ENCODE measurements around the gene PLCB1.
A peak's percentile ranks its signal among the peaks of the same experiment; 100 is the strongest.

PLCB1 gene

DNA sequence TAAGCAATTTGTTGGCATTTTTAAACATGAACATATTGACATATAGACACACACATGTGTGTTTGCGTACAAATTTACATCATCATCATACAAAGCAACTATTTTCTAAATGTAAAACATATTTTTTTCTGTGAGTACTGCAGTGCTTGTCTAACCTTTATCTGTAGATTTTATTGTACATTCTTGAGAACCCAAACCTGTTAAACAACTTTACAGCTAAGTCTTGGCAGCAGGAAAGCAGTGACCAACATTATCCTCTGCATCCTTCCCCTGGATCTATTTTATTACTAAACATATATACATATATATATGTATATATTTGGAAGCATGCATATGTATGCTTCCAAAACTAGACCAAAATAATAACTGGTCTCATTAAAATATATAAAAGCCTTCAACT is 10.4 kb upstream of the PLCB1 start:
- no peaks in the 10 kb centered on the region for H3K36me3 Mint-ChIP-seq (ENCODE audit: low read depth)
- H3K27me3 Mint-ChIP-seq, result peaks cover 4% of the 10 kb centered on the region
- H3K4me1 Mint-ChIP-seq (ENCODE audit: low read depth), result peaks cover 8% of the 10 kb centered on the region
- H3K4me3 Mint-ChIP-seq, result no peak overlapping the region
- no peak overlapping the region for H3K27ac Mint-ChIP-seq
- no peaks in the 10 kb centered on the region for H3K9me3 Mint-ChIP-seq

DNA sequence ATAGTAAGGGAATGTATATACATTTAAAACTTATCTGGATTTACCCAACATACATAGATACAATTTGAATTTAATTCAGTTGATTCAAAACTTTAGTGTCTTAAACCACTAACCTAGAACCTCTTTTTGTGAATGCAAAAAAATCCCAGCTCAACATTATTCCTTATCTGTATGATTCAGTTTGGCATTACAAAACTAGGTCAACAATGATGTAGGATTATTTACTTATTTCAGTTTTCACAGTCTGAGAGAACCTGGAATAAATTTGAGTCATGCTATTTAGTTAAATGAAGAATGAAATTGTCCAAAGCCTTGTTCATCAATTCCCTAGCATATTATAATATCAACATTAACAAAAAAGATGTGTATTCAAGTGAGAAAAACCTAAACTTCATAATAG is 7.4 kb upstream of the PLCB1 start:
- Mint-ChIP-seq H3K27ac (no peak overlapping the region), H3K27me3 (peaks cover 8% of the 10 kb centered on the region), H3K4me1 (ENCODE audit: low read depth) (peaks cover 33% of the 10 kb centered on the region), H3K9me3 (no peaks in the 10 kb centered on the region), H3K36me3 (ENCODE audit: low read depth) (no peaks in the 10 kb centered on the region), H3K4me3 (no peak overlapping the region)

- Mint-ChIP-seq H3K9me3 (no peaks in the 10 kb centered on the region), H3K27me3 (peaks cover 16% of the 10 kb centered on the region), H3K4me1 (ENCODE audit: low read depth) (peaks cover 38% of the 10 kb centered on the region)
Observed at GRCh38 chr20:8126181-8126580, 5.9 kb upstream of the PLCB1 start.

DNA sequence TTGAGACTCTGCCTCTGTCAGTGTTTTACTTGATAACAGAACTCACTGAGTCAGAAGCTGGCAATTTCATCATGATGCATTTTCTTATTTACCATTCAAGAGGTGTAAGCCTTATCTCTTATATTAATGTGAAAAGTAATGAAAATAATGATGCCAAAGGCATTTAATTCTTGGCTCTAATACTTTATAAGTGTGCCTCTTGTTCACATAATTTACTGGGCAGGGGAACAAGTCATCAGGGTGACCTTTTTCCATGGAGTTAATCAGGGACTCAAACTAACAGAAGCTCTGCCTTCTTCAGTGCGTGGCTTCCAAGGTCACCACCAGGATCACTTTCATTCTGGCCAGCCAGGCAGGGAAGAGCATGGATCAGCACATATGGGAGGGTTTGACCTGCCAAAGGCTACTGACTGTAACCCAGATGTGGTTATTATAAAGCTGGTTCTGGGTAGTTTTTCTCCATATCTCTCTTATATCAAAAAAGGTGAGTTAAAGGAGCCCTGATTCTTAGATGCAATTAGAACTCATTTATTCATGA is 5.2 kb upstream of the PLCB1 start:
- peak overlapping the region; percentile 58 for H3K27ac Mint-ChIP-seq
- H3K9me3 Mint-ChIP-seq, result no peaks in the 10 kb centered on the region
- H3K27me3 Mint-ChIP-seq, result peaks cover 22% of the 10 kb centered on the region
- peaks cover 43% of the 10 kb centered on the region for H3K4me1 Mint-ChIP-seq (ENCODE audit: low read depth)
- H3K4me3 Mint-ChIP-seq, result peak overlapping the region; percentile 23
- no peaks in the 10 kb centered on the region for H3K36me3 Mint-ChIP-seq (ENCODE audit: low read depth)

More at GRCh38 chr20:8126181-8126580, 5.9 kb upstream of the PLCB1 start:
- Mint-ChIP-seq H3K4me3 (no peak overlapping the region), H3K27ac (no peak overlapping the region), H3K36me3 (ENCODE audit: low read depth) (no peaks in the 10 kb centered on the region)

- Mint-ChIP-seq H3K4me1 (ENCODE audit: low read depth) (peaks cover 43% of the 10 kb centered on the region), H3K9me3 (no peaks in the 10 kb centered on the region), H3K36me3 (ENCODE audit: low read depth) (no peaks in the 10 kb centered on the region), H3K4me3 (peak overlapping the region; percentile 43), H3K27me3 (peaks cover 22% of the 10 kb centered on the region), H3K27ac (peak overlapping the region; percentile 77)
Observed at GRCh38 chr20:8127553-8128255, 4.4 kb upstream of the PLCB1 start.

- Mint-ChIP-seq H3K36me3 (ENCODE audit: low read depth) (no peaks in the 10 kb centered on the region), H3K4me1 (ENCODE audit: low read depth) (peaks cover 51% of the 10 kb centered on the region), H3K27ac (peak overlapping the region; percentile 77), H3K9me3 (no peaks in the 10 kb centered on the region), H3K27me3 (peaks cover 27% of the 10 kb centered on the region), H3K4me3 (peak overlapping the region; percentile 43)
Observed at GRCh38 chr20:8128291-8129060, 3.6 kb upstream of the PLCB1 start.

GRCh38 chr20:8129211-8129976 is 2.7 kb upstream of the PLCB1 start:
- H3K4me1 Mint-ChIP-seq (ENCODE audit: low read depth), result peaks cover 55% of the 10 kb centered on the region
- H3K27me3 Mint-ChIP-seq, result peaks cover 36% of the 10 kb centered on the region
- no peak overlapping the region for H3K4me3 Mint-ChIP-seq
- no peaks in the 10 kb centered on the region for H3K9me3 Mint-ChIP-seq
- no peak overlapping the region for H3K27ac Mint-ChIP-seq
- H3K36me3 Mint-ChIP-seq (ENCODE audit: low read depth), result no peaks in the 10 kb centered on the region

- no peaks in the 10 kb centered on the region for H3K36me3 Mint-ChIP-seq (ENCODE audit: low read depth)
- no peak overlapping the region for H3K27ac Mint-ChIP-seq
- no peaks in the 10 kb centered on the region for H3K9me3 Mint-ChIP-seq
- peak overlapping the region; percentile 67 for H3K4me3 Mint-ChIP-seq
- peaks cover 54% of the 10 kb centered on the region for H3K4me1 Mint-ChIP-seq (ENCODE audit: low read depth)
- H3K27me3 Mint-ChIP-seq, result peaks cover 38% of the 10 kb centered on the region
Observed at GRCh38 chr20:8130840-8131526, 1.1 kb upstream of the PLCB1 start.

DNA sequence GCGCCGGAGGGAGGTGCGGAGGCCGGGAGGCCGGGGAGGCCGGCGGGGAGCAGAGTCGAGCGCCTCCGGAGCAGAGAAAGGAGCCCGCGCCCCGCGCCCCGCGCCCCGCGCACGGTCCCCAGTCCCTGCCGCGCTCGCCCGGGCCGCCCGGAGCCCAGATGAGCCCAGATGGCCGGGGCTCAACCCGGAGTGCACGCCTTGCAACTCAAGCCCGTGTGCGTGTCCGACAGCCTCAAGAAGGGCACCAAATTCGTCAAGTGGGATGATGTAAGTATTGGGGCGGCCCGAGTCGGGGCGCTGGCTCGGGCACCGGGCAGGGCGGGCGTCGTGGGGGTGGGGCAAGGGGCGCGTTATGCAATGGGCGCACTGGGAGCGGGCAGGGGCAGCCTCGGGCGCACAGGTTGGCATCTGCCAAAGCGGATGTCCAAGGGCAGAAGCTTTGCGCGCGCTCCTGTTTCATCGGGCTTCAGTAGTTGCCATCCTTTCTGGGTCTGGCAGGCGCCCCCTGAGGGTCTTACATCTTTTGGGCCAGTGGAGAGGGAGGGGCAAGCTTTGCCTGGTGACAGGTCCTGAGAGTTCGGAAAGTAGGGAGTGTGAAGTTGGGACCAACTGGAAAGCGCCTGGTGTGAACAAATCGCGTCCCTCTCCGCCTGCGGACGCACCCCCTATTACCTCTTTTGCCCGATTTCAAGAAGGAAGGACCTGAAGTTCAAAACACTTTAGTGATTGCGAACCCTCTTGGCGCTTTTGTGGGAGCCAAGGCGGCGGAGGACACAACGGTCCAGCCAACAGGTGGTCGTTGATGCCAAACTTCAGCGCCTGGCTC is 631 bp downstream of the PLCB1 start:
- H3K27me3 Mint-ChIP-seq, result peaks cover 38% of the 10 kb centered on the region
- H3K4me3 Mint-ChIP-seq, result peak overlapping the region; percentile 84
- H3K27ac Mint-ChIP-seq, result peak overlapping the region; percentile 15
- peaks cover 37% of the 10 kb centered on the region for H3K4me1 Mint-ChIP-seq (ENCODE audit: low read depth)
- H3K36me3 Mint-ChIP-seq (ENCODE audit: low read depth), result no peaks in the 10 kb centered on the region
- no peaks in the 10 kb centered on the region for H3K9me3 Mint-ChIP-seq

GRCh38 chr20:8133310-8133768 is 1.3 kb downstream of the PLCB1 start:
- Mint-ChIP-seq H3K27me3 (peaks cover 38% of the 10 kb centered on the region), H3K4me1 (ENCODE audit: low read depth) (peaks cover 31% of the 10 kb centered on the region), H3K4me3 (peak overlapping the region; percentile 84), H3K36me3 (ENCODE audit: low read depth) (no peaks in the 10 kb centered on the region), H3K9me3 (no peaks in the 10 kb centered on the region), H3K27ac (no peak overlapping the region)

GRCh38 chr20:8133851-8134451 is 1.9 kb downstream of the PLCB1 start:
- H3K36me3 Mint-ChIP-seq (ENCODE audit: low read depth), result no peaks in the 10 kb centered on the region
- peak overlapping the region; percentile 84 for H3K4me3 Mint-ChIP-seq
- H3K9me3 Mint-ChIP-seq, result no peaks in the 10 kb centered on the region
- H3K27me3 Mint-ChIP-seq, result peaks cover 38% of the 10 kb centered on the region
- H3K4me1 Mint-ChIP-seq (ENCODE audit: low read depth), result peaks cover 25% of the 10 kb centered on the region
- no peak overlapping the region for H3K27ac Mint-ChIP-seq

DNA sequence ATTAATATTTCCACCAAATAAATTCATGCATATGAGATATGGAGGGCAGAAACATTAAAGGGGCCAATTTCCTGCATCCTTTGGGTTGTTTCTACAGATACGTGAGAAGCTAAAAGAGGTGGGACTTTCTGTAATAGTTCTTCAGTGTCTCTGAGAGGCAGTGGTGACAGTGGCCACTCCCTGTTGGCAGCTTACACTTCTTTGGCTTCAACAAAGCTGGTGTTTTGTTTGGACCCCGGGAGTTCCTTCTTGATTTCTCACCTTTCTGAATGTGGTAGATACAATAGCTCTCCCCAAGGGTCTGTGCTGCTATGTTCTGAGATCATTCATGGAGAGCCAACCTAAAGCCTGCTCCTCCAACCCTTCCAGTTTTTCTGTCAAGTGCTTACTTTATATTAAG is 7.8 kb downstream of the PLCB1 start:
- no peaks in the 10 kb centered on the region for H3K27me3 Mint-ChIP-seq
- no peaks in the 10 kb centered on the region for H3K36me3 Mint-ChIP-seq (ENCODE audit: low read depth)
- no peak overlapping the region for H3K4me3 Mint-ChIP-seq
- no peak overlapping the region for H3K27ac Mint-ChIP-seq
- H3K9me3 Mint-ChIP-seq, result no peaks in the 10 kb centered on the region
- H3K4me1 Mint-ChIP-seq (ENCODE audit: low read depth), result peaks cover 8% of the 10 kb centered on the region

DNA sequence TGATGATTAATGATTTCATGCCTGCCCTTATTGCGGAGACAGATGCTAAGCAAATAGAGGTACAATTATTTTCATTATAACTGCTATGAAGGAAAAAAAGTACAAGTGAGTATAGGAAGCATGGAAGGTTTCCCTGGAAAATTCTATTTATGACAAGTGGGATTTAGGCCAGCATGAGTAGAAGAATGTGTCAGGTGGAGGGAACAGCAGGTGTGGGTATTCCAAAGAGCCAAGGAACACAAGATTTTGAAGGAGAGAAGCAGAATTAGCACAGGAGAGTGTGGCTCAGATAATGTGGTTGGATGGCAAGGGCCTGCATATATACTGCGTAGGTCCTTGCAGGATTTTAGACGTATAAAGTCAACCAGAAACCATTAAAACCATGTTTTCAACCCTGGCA is 11.4 kb downstream of the PLCB1 start:
- H3K27me3 Mint-ChIP-seq, result peaks cover 3% of the 10 kb centered on the region
- H3K4me1 Mint-ChIP-seq (ENCODE audit: low read depth), result peaks cover 23% of the 10 kb centered on the region

More for the DNA sequence above, 11.4 kb downstream of the PLCB1 start:
- Mint-ChIP-seq H3K9me3 (no peaks in the 10 kb centered on the region), H3K27ac (no peak overlapping the region), H3K4me3 (no peak overlapping the region), H3K36me3 (ENCODE audit: low read depth) (no peaks in the 10 kb centered on the region)

Data from stimulated activated naive CD8-positive, alpha-beta T cell treated with anti-CD3 and anti-CD28 coated beads, Interleukin-15, Interleukin-2, amounts not matched to agents 100 ng/mL and 50 ng/mL, for 24 hours (primary cell).